Activated naive CD8-positive, alpha-beta T cell treated with anti-CD3 and anti-CD28 coated beads, Interleukin-2, amount 50 U/mL, for 16 hours (primary cell): ENCODE data around the gene ABCC1.
A peak's percentile ranks its signal among the peaks of the same experiment; 100 is the strongest.

Source experiments
- DNase-seq: peaks from one replicate; pipeline ENCODE4 v3.0.0-alpha.2; 2020; ENCODE audit warnings: low read depth, low spot score

ABCC1 gene

DNA sequence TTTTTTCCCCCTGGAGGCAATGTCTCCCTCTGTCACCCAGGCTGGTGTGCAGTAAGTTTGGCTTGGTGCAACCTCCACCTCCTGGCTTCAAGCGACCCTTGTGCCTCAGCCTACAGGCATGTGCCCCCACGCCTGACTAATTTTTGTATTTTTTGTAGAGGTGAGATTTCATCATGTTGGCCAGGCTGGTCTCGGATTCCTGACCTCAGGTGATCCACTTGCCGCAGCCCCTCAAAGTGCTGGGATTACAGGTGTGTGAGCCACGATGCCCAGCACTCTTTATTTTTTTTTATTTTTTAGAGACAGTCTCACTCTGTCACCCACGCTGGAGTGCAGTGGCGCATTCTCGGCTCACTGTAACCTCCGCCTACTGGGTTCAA is 160.7 kb downstream of the ABCC1 start:
- no peak for DNase-seq

DNA sequence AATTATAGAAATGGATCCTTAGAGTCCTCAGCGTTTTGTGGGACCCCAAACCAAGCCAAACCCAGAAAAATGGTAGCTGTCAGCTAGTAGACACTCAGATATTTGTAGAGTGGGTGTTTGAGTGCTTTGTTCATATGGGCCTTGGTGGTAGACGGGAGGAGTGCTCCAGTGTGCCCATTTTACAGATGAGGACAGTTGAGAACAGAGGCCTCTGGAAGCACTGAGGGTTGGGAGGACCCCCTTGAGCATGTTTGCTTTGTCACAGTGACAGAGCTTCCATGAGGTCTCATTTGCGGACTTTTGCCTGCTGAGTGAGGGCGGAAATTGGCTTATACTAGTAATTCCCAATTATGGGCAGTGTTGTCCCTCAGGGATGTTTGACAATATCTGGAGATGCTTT is 162.2 kb downstream of the ABCC1 start:
- no peak for DNase-seq

DNA sequence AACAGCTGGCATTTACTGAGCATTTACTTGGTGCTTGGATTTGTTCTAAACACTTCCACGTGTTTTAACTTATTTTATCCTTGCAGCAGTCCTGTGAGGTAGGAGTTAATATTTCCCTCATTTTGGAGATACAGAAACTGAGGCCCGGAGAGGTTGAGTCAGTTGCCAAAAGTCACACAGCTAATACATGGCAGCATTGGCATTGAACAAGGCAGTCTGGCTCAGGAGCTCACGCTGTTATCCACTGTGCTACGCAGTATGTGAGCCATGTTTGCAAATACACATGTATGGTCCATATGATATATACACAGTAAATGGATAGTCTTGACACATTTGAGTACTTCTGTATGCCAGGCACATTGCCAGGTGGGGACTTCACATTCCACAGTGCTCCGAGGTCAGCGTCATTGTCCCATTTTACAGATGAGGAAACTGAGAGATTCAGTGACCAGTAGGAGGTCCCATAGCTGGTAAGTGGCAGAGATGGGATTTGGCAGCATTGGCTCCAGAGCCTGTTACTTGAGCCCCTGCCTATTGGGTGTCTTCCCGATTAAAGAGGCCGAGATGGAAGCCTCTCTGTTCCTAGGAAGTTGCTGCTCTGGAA is 163.1 kb downstream of the ABCC1 start:
- no peak for DNase-seq

DNA sequence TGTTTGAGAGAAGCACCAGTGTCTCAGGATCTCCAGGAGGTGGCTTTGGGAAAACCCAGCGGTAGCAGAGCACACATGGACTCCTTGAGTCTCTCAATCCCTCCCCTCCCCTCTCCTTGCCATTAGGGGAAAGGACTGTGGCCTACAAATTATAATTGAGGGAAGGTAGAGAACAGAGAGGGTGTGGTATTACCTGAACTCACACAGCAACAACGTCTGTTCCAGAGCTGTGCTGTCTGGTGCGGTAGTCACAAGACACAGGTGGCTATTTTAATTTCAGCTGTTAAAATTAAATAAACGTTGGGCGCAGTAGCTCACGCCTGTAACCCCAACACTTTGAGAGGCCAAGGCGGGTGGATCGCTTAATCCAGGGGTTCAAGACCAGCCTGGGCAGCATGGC is 163.7 kb downstream of the ABCC1 start:
- DNase-seq, result no peak

DNA sequence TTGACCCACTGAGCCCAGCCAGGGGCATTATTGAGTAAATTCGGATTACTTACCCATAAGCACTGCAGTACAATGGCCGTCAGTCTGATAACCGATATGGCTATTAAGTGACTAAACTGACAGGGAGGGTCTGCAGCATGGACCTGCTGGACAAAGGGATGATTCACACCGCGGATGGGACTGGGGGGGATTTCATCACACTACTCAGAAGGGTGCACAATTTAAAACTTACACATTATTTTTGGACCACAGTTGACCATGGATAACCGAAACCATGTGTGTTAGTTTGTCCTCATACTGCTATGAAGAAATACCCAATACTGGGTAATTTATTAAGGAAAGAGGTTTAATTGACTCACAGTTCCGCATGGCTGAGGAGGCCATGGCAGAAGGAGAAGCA is 167.4 kb downstream of the ABCC1 start:
- DNase-seq, result no peak

DNA sequence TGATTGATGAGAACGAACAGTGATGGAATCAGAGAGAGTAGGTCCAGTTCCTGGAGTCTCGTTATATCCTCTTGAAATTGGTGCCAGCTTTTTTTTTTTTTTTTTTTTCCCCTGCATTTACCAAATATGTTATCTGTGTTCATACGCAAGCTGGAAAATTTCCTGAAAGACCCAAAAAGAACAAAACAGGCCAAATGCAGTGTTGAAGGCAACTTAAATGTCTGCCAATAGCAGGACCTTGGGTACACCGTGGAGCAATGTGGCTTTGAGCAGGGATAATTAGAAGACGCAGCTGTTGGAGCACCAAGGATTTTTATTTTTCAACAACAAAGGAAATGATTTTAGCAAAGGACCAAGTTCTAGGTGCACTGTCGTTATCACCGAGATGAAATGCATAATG is 168.9 kb downstream of the ABCC1 start:
- no peak for DNase-seq

DNA sequence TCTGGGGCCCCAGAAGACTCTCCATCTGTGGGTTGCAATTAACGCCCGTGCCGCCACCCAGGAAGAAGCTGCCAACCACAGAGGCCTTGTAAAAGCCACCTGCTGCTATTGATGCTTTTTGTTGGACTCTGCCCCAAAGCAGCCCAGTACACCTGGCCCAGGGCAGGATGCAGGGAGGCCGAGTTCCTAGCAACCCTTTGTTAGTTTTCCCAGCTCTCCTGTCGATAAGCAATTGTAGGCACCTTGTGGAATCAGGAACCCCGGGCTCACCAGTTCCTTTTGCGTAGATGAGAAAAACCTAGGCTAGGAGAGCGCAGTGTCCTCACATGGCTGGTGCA is 170.6 kb downstream of the ABCC1 start:
- no peak for DNase-seq

DNA sequence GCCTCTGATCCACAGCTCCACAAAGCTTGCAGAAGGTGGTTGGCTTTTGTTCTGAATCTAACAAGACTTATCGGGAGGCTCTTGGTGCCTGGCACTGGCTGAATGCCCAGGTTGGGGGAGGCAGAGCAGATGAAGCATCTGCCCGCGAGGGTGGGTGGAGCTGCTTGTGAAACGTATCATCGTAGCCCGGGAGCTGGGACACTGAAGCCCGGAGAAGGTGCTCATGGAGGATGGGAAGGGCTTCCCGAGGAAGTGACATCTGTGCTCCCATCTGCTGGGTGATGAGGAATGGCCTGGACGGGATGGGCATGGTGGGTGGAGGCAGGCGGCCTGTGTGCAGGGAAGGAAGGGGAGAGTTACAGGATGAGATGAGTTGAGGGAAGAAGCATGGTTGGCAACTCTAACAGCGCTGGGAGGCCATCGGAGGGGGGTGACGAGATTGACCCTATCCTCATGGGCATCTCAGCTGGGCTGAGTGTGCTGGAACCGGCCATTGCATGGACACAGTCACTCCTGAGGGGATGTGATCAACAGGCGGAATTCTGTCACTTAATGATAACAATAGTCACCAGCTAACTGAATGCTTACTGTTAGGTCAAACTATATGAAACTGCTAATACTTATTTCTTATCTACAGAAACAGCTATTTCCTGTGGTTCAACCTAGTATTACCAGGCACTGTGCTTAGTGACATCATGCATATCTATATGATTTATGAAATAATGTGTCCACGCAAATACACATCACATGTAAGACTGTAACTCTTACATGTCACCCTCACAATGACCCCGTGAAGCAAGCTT is 171.2 kb downstream of the ABCC1 start:
- DNase-seq, result no peak

DNA sequence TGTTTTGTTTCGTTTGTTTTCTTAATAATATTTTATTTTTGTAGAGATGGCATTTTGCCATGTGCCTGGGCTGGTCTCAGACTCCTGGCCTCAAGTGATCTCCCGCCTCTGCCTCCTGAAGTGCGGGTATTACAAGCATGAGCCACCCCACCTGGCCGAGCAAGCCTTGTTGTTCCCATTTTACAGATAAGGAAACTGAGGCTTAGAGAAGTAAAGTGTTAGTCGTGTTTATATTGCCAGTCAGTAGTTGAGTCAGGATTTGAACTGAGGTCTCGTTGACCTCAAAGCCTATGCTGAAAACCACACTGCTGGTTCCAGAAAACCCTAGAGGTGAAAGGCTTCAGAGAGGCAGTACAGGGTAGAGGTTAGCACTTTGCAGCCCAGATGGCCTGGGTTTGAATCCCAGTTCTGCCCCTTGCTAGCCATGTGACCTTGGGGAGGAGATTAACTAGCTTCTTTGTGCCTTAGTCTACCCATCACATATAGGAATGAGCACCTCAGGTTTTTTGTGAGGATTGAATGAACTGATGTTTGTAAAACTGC is 171.8 kb downstream of the ABCC1 start:
- no peak for DNase-seq

DNA sequence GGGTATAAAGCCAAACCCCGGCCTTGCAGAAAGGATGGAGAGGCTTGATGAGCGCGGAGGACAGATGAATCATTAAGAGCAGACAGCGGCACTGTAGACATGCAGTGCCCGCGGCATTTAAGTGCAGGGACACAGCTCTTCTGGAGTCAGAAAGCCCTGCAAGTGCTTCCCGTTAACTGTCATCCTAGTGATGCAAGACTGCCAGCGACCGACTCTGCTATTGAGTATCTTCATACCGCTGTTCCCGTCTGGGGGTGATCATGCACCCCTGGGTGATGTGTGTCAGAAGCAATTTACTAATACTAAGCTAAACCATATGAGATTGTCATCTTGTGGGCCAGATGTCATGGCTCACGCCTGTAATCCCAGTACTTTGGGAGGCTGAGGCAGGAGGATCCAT is 172.8 kb downstream of the ABCC1 start:
- DNase-seq, result no peak

DNA sequence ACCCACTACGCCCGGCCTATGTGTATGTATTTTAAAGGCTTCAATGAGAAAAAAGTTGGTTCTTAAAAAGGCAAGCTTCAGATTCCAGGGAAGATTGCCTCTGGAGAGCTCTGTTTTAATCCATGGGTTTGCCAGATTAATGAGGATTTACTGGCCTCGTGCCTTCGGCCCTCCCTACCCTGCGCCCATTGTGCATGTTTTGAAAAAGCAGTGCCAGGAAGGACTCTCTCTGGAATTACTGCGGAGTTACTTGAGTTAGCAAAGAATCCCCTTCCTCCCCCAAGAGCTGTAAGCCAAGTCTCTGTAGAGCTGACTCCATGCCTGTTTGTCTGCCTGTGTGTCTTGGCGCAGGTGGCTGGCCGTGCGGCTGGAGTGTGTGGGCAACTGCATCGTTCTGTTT is 175.0 kb downstream of the ABCC1 start:
- no peak for DNase-seq

DNA sequence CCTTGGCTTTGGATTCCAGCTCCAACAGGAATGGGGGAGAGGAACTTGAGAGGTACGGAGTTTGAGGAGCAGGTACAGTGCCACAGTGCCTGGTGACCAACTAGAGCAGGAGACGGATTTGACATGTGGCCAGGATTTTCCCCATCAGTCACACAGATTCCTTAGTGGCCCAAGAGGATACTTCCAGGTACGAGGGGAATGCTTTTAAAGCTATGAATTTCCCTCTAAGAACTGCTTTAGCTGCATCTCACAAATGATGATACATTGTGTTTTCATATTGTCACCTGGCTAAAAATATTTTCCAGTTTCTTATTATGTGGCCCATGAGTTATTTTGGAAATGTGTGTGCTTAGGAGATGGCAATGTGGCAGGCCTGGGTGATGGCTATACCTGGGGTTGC is 175.6 kb downstream of the ABCC1 start:
- no peak for DNase-seq

DNA sequence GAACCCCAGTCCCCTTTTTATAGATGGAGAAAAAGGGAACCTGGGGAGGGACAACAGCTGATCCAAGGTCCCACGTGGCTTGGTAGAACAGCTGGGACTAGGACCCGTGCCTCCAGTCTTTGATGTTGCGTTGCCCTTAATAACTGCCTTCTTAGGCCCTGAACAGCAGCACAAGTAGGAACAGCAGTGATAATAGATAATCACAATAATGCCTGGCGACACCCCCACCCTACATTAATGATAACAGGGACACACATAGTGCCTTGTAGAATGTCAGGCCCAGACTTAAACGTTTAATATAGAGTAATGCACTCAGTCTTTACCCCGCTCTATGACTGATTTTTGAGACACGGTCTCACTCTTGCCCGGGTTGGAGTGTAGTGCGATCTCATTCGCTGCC is 177.5 kb downstream of the ABCC1 start:
- DNase-seq, result no peak

DNA sequence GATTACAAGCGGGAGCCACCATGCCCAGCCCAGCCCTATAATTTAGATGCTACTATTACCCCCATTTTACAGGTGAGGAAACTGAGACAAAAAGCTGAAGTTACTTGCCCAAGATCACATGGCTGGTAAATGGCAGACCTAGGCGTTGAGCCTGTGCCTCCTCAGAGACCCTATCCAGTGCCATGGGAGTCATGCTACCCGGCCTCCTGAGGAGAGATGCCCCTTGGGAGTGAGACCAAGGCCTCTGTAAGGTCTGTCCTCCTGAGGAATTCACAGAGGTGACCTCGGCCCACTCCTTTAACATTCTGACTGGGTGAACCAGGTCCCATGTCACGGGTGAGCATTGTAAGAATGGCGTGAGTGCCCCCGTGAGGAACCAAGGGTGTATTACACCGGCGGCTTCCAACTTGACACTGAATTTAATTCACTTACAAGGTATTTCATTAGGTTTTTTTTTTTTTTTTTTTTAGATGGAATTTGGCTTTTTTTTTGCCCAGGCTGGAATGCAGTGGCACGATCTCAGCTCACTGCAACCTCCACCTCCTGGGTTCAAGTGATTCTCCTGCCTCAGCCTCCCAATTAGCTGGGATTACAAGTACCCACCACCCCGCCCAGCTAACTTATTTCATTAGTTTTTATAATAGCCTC is 178.2 kb downstream of the ABCC1 start:
- DNase-seq, result peak; percentile 34

DNA sequence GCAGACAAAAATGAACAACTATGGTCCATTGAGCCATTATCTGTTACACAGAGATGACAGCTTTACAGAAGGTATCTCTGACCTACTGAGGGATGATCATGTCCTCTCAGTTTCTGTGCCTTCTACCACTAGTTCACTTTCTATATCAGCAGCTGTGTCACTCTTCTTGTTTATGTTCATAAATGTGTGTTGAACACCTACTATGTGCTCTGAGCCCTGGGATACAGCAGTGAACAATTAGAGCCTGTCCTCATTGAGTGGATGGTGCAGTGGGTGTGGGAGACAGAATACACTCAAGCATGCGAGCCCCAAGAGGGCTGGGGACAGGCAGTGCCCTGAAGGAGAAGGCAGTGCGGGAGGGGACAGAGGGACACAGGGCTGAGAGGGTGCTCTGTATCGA is 181.8 kb downstream of the ABCC1 start:
- DNase-seq, result no peak

DNA sequence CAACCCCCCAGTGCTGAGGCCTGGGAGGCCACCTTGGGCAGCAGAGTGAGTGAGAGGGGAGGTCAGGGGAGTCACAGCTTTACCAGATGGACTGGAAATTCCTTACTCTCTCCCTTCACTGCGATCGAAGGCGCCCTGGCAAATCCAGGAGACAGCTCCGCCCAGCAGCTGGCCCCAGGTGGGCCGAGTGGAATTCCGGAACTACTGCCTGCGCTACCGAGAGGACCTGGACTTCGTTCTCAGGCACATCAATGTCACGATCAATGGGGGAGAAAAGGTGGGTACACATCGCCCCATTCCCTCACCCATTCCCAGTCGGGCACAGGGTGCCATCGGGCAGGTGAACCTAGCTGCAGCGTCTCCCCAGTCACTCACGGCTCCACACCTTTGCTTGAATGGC is 182.2 kb downstream of the ABCC1 start:
- no peak for DNase-seq

DNA sequence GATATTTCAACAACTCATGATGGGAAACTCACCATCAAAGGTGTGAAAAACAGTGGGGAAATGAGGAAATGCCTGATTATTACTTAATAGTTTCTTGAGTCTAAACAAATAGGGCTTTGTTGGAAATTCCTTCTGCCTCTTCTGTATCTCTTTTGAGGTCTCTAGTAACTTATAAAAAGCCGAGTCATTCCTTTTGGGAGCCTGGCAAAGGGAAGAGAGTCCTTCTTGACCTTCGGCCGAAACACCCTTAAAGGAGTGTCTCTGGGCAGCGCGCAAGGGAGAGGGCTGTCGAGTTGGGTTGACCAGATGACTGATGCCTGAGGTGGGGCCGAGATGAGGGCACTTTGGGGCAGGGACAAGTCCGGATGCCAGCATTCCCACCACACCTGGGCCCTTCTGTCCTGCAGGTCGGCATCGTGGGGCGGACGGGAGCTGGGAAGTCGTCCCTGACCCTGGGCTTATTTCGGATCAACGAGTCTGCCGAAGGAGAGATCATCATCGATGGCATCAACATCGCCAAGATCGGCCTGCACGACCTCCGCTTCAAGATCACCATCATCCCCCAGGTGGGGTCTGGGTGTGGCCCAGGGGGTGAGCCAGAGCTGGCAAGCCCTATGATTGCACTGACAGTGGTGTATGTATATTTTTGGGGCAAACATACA is 184.7 kb downstream of the ABCC1 start:
- DNase-seq, result no peak

DNA sequence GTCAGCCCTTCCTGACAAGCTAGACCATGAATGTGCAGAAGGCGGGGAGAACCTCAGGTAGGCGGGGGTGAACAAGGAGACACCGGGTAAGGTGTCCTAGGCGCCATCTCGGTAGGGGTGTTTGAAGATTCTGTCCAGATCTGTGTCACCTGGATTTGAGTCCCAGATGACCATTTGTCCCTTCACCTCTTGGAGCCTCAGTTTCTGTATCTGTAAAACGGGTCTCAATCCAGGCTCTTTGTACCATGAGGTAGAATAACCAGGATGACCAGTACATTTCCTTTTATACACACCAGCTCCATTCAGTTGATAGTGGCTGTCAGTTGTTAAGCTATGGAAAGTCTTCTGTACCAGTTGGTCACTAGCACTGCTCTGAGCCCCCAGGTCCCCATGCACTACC is 187.2 kb downstream of the ABCC1 start:
- no peak for DNase-seq

DNA sequence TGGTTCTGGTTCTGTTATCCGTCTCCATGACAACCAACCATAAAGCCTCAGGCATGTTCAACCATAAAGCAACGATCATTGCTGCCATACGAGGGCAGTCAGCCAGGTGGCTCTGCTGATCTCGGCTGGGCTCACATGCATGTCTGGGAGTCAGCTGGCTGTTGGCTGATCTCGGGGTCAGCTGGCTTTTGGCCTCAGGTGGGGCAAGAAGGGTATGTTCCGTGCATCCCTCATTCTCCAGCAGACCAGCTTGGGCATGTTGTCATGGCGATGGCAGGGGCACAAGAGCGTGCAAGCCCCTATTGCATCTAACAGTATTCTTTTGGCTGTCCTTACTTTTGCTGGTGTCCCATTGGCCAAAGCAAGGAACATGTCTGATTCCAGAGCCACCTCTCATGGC is 187.7 kb downstream of the ABCC1 start:
- no peak for DNase-seq

DNA sequence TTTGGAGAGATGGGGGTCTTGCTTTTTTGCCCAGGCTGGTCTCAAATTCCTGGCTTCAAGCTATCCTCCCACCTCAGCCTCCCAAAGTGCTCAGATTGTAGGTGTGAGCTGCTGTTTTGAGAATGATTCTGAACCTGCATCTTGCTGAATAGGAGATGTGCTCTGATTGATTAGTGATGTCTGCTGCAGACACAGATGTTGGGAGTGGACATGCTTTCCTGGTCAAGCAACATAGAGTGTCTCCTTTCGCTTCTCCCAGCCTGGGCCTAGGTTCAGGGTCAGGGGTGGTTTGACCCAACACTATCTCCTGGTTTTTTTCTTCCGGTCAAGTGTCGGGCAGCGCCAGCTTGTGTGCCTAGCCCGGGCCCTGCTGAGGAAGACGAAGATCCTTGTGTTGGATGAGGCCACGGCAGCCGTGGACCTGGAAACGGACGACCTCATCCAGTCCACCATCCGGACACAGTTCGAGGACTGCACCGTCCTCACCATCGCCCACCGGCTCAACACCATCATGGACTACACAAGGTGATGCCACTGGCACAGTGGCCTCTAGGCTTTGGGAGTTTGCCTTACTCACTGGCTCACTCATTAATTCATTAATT is 188.7 kb downstream of the ABCC1 start:
- no peak for DNase-seq

DNA sequence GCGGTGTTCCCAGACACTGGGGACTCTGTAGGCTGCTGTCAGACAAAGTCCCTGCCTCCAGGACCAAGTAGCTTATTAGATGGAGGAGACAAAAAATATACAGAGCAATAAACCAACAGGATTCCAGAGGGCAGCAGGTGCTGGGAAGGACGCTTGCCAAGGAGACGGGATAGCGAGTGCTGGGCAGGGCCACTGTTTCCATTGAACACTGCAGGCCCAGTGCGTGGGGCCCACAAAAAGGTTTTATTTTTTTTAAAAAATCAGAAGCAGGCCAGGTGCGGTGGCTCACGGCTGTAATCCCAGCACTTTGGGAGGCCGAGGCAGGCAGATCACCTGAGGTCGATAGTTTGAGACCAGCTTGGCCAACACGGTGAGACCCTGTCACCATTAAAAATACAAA is 189.6 kb downstream of the ABCC1 start:
- no peak for DNase-seq

DNA sequence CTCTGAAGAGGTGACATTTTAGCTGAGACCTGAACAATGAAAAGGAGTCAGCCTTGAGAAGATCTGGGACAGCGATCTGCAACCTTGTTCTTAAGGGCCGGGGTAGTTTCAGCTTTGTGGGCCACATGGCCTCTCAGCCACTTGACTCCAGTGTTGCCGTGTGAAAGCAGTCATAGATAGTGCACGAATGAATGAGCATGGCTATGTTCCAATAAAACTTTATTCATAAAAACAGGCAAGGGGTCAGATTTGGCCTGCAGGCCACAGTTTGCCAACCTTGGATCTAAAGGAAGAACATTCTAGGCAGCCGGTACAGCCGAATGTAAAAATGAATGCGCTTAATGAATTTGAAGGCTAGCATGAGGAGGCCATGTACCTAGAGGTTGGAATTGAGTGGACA is 190.4 kb downstream of the ABCC1 start:
- DNase-seq, result no peak
